Body of pancreas (tissue), 4 donors: ENCODE measurements around the gene ABHD17A. TPM values are rescaled to one million over a fixed set of nuclear protein-coding genes. Genes with fewer than 3 reads are reported as not detected.

ENCODE experiments used
- ATAC-seq: fragments of 150-250 bp; one replicate; pipeline ENCODE4 v1.9.1; 2016
- DNase-seq, 4 donors: peaks; one replicate each; pipeline ENCODE4 v3.0.0-alpha.2; 2019
- H3K27ac ChIP-seq, 4 donors: fragments of 200-600 bp; sonication (generic); 1 replicate in 3 of 4; 2 replicates in 1 of 4; pipeline versions ENCODE4 v1.5.1 to v1.6.1; 2016 to 2019; ENCODE audit warnings: mild to moderate bottlenecking in 1 of 4, mixed read lengths in 1 of 4, moderate library complexity in 1 of 4
- H3K27me3 ChIP-seq, 2 donors: fragments of 200-600 bp; sonication (generic); one replicate each; pipeline ENCODE4 v1.6.0; 2016; ENCODE audit warnings: mild to moderate bottlenecking in 1 of 2
- H3K36me3 ChIP-seq, 2 donors: fragments of 200-600 bp; sonication (generic); replicated peaks in 1 of 2; 2 replicates each; pipeline ENCODE4 v1.5.1; 2016; ENCODE audit warnings: low read depth in 2 of 2; ENCODE audit not compliant: insufficient read depth in 1 of 2
- H3K4me1 ChIP-seq: fragments of 200-600 bp; sonication (generic); one replicate; pipeline ENCODE4 v1.6.0; 2016
- H3K4me3 ChIP-seq, 2 donors: fragments of 200-600 bp; sonication (generic); 1 replicate in 1 of 2; 2 replicates in 1 of 2; pipeline ENCODE4 v1.5.1; 2016 to 2019
- H3K9me3 ChIP-seq, 3 donors: fragments of 200-600 bp; sonication (generic); 1 replicate in 2 of 3; 2 replicates in 1 of 3; pipeline ENCODE4 v1.5.1; 2016
- POLR2A ChIP-seq, 3 donors: fragments of 450-650 bp; IDR thresholded peaks; one replicate each; pipeline ENCODE4 v1.6.1; 2016; ENCODE audit warnings: antibody characterized with exemption in 3 of 3, mild to moderate bottlenecking in 2 of 3
- WGBS, 2 donors: methylation state at CpG; one replicate each; pipeline ENCODE4 v1.1.5; 2017; 5-methylcytosine and 5-hydroxymethylcytosine counted together
- intact Hi-C: fragments of 100-400 bp; cut with DNase I; formaldehyde crosslinking; loops from one replicate; pipeline ENCODE4 v1.15.1; 2023
- total RNA-seq, 2 donors: library from RNA; depleted of rRNA; stranded (reverse); fragments of >200 nt; gene quantifications; one replicate each; pipeline ENCODE4 v1.1.0, GENCODE V29; 2016
- TF ChIP-seq, protein P1 (sequence below), 7 experiments: fragments of 450-650 bp in 4 of 7; fragments of 200-600 bp in 3 of 7; sonication (generic) in 3 of 7; IDR thresholded peaks; one replicate each; pipeline ENCODE4 v1.5.1; 2016 to 2019; ENCODE audit warnings: antibody characterized with exemption in 7 of 7

Gene ABHD17A
- total RNA-seq, 2 donors from 2014 or later: 56.8 to 100 TPM

DNA sequence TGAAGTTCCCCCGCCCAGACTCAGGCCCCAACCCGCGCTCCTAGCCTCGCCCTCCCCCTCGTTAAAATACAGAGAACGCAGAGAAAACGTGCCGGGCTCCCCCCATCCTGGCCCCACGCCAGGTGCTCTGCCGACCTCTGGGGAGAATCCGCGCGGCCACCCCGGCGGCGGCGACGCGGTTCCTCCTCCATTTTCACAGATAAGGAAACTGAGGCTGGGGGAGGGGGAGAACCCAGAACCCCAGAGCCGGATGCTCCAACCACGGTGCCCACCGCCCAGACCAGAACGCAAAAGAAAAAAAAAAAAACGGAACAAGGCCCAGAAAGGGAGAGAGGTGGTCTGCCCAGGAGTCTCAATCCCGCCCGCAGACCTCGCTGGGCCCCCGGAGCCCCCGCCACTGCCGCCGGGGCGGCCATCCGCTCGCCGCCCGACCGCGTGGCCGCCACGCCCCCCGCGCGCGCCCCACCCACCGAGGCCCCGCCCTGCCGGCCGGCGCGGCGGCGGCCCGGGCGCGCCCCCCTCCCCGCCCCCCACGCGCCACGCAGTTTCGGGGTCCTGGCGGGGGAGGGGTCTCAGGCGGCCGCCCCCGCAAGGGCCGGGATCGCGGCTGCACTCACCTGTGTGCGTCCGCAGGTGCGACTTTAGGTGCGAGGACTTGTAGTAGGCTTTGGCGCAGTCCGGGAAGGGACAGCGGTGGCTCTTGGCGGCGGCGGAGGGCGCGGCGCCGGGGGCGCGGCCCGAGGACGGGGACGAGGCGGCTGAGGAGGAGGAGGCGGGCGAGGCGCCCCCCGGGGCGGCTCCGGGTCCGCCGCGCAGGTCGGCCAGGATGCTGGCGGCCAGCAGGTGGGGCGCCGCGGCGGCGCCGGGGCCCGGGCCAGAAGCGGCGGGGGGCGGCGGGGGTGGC, 22.6 kb downstream of the ABHD17A start:
- peak overlapping the region in 1 of 2 donors; percentile 42 for H3K4me3 ChIP-seq
- 1% methylated on average over 27 to 43 of the region's 109 CpGs for WGBS, 2 donors
- H3K27ac ChIP-seq: peak overlapping the region in 3 of 4 donors; percentile 48 to 80 (median 57)
- DNase-seq: peak in 2 of 4 donors; percentile 40 to 45
- peak; percentile 3 for ATAC-seq
- intact Hi-C loops: no loop called here
- no peaks in the 10 kb centered on the region for H3K9me3 ChIP-seq
- H3K4me1 ChIP-seq: peaks cover 54% of the 10 kb centered on the region
- H3K36me3 ChIP-seq: no peaks in the 10 kb centered on the region
- H3K27me3 ChIP-seq: no peaks in the 10 kb centered on the region
- no peak for TF ChIP-seq POLR2A (IDR thresholded peaks at IDR 0.05)
- TF ChIP-seq, protein P1, sequence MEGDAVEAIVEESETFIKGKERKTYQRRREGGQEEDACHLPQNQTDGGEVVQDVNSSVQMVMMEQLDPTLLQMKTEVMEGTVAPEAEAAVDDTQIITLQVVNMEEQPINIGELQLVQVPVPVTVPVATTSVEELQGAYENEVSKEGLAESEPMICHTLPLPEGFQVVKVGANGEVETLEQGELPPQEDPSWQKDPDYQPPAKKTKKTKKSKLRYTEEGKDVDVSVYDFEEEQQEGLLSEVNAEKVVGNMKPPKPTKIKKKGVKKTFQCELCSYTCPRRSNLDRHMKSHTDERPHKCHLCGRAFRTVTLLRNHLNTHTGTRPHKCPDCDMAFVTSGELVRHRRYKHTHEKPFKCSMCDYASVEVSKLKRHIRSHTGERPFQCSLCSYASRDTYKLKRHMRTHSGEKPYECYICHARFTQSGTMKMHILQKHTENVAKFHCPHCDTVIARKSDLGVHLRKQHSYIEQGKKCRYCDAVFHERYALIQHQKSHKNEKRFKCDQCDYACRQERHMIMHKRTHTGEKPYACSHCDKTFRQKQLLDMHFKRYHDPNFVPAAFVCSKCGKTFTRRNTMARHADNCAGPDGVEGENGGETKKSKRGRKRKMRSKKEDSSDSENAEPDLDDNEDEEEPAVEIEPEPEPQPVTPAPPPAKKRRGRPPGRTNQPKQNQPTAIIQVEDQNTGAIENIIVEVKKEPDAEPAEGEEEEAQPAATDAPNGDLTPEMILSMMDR (IDR thresholded peaks at IDR 0.05): peak in 1 of 7 experiments; percentile 2

DNA sequence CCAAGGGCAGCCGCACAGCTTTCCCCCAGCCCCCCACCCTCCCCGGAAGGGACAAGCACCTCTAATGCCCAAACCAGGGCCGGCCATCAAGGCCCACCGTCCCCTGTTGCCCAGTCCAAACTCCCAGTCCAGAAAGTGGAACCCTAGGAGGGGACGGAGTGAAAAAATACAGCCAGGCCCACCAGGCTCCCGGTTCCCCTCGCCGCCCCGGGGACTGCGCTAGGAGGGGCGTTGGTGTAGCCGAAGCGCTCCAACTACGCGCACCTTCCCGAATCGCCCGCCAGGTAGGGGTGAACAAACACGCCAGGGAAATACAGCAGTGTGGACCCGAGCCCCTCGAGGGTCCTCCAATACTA, 23.2 kb downstream of the ABHD17A start:
- TF ChIP-seq POLR2A (IDR thresholded peaks at IDR 0.05): no peak
- TF ChIP-seq, protein P1 (IDR thresholded peaks at IDR 0.05): no peak
- Histone ChIP-seq H3K36me3 (no peaks in the 10 kb centered on the region), H3K27ac (peak overlapping the region in 1 of 4 donors; percentile 38), H3K9me3 (no peaks in the 10 kb centered on the region), H3K4me3 (peak overlapping the region in 1 of 2 donors; percentile 42), H3K27me3 (no peaks in the 10 kb centered on the region), H3K4me1 (peaks cover 60% of the 10 kb centered on the region)
- intact Hi-C loops: no loop called here
- 8 to 20% methylated on average over 11 to 13 of the region's 21 CpGs for WGBS, 2 donors
- no peak for ATAC-seq
- DNase-seq: peak in 1 of 4 donors; percentile 12

DNA sequence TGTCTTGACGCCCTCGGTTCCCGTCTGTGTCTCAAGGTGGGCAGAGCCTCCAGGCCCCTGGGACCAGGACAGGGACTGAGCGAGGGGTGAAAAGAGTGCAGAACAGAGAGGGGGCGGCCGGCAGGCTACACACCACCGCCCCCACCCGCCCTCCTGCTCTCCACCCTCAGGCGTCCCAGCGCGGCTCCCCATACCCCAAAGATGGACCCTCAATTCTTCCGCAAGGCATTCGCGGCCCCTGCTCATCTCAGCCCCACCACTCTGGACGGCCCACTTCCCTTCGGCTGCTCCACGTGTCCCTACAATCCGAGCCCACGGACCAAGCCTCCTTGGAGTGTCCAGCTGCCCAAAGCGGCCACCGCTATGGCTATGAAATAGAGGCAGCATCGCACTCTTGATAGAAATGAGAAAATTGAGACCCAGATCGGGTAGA, 23.7 kb downstream of the ABHD17A start:
- H3K4me1 ChIP-seq: peaks cover 63% of the 10 kb centered on the region
- H3K27me3 ChIP-seq: no peaks in the 10 kb centered on the region
- peak overlapping the region in 1 of 4 donors; percentile 38 for H3K27ac ChIP-seq
- peak in 1 of 4 donors; percentile 15 for DNase-seq
- WGBS, 2 donors: 61 to 65% methylated on average over 19 of the region's 23 CpGs
- no peaks in the 10 kb centered on the region for H3K9me3 ChIP-seq
- no peaks in the 10 kb centered on the region for H3K36me3 ChIP-seq
- H3K4me3 ChIP-seq: no peak overlapping the region
- TF ChIP-seq POLR2A (IDR thresholded peaks at IDR 0.05): no peak
- TF ChIP-seq, protein P1 (IDR thresholded peaks at IDR 0.05): no peak
- intact Hi-C loops: no loop called here
- no peak for ATAC-seq

DNA sequence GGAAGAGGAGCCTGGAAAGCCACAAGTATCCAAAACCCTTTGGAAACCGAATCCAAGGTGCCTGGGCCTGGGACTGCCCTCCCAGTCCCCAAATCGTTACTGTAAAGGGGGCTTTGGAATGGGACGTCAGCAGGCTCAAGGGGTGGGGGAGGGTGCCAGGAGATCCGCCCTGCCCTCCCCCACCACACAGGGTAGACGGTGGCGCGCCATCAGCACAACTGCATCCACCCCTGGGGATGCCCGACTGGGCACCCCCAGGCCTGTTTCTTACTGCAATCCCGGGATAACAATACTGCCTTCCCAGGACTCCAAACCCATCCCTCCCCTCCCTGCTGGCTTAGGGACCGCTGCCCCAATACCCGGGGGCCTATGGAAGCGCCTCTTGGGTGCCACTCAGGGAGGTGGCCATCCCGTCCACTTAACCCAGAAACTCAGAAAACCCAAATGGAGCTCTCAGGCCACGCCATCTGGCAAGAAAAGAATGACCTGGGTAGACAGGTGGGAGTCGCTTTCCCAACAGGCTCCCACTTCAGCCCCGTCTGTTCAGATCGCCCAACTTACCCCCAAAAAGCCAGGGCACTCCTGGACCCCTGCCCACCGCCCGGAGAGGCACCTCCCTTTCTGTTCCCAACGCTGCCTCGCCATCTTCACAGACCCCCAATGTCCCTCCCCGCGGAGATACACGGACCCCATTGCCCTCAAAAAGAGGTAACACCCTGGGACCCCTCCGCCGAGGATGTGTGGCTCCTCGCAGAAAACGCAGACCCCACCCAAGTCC, 24.3 kb downstream of the ABHD17A start:
- intact Hi-C loops: no loop called here
- no peak for TF ChIP-seq POLR2A (IDR thresholded peaks at IDR 0.05)
- Histone ChIP-seq H3K4me1 (peaks cover 69% of the 10 kb centered on the region), H3K27ac (no peak overlapping the region), H3K4me3 (no peak overlapping the region), H3K36me3 (no peaks in the 10 kb centered on the region), H3K27me3 (no peaks in the 10 kb centered on the region), H3K9me3 (no peaks in the 10 kb centered on the region)
- WGBS, 2 donors: 68 to 76% methylated on average over 19 to 25 of the region's 28 CpGs
- DNase-seq: peak in 1 of 4 donors; percentile 18
- ATAC-seq: no peak
